Measurements from ENCODE around the gene NFATC1.

Gene NFATC1

DNA sequence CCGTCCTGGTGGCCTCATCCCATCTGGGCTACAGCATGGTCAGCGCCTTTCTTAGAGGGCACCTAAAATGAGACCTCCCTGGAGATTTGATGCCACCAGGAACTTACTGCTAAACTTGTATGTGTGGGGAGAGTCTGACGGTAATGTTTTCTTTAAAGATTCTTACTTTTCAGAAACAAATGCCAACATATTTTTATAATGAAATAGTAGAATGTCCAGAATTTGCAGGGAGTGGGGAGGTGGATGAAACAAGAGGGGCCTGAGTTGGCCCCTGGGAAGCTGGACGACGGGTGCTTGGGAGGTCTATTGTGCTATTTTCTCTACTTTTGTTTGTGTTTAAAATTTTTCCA, 165.1 kb downstream of the NFATC1 start:
- no peak for DNase-seq

DNA sequence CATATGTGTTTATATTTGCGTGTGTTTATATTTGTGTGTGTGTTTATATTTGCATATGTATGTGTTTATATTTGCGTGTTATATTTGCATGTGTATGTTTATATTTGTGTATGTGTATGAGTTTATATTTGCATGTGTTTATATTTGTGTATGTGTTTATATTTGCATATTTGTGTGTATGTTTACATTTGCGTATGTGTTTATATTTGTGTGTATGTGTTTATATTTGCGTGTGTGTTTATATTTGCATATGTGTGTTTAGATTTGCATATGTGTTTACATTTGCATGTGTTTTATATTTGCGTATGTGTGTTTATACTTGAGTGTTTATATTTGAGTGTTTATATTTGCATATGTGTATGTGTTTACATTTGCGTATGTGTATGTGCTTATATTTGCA, 168.2 kb downstream of the NFATC1 start:
- no peak for DNase-seq

DNA sequence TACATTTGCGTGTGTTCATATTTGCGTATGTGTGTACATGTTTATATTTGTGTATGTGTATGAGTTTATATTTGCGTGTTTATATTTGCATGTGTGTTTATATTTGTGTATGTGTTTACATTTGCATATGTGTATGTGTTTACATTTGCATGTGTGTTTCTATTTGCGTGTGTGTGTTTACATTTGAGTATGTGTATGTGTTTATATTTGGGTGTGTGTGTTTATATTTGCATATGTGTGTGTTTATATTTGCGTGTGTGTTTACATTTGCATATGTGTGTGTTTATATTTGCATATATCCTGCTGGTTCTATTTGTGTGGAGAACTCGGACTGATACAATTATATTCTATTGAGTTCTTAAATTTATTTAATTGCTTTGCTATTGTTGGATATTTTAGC, 168.7 kb downstream of the NFATC1 start:
- no peak for DNase-seq

GRCh38 chr18:79566771-79567431, 171.2 kb downstream of the NFATC1 start:
- DNase-seq = no peak

- DNase-seq = no peak
These were observed 171.9 kb downstream of the NFATC1 start for GRCh38 chr18:79567481-79568147.

DNA sequence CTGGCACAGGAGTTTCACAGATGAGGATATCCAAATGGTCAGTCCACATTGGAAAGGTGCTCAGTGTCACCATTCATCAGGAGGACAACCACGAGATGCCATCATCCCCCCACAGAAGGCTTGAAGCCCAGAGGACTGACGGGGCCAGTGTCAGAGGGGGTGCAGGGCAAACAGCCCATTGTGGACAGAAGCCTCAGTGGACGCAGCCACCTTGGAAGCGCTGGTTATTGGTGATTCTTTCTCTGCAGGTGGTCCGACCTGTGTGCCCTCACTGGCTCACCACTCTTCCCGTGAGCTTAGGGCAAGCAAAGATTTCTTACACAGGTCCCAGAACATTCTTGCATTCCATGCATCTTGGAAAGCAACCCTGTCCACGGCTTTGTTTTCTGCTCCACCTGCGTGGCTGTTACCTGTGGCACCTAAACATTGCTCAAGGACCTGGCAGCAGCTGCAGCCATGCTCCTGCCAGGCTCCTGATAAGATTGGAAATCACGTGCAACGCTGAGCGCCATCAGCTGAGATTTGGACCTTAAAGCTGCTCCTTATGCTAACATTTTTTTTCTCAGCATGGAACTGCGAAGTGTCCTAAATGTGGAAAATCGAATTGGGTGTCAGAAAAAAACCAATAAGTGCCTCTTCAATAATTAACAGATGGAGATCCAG, 172.9 kb downstream of the NFATC1 start:
- no peak for DNase-seq

- DNase-seq = no peak
These were observed 174.0 kb downstream of the NFATC1 start for GRCh38 chr18:79569720-79570119.

DNA sequence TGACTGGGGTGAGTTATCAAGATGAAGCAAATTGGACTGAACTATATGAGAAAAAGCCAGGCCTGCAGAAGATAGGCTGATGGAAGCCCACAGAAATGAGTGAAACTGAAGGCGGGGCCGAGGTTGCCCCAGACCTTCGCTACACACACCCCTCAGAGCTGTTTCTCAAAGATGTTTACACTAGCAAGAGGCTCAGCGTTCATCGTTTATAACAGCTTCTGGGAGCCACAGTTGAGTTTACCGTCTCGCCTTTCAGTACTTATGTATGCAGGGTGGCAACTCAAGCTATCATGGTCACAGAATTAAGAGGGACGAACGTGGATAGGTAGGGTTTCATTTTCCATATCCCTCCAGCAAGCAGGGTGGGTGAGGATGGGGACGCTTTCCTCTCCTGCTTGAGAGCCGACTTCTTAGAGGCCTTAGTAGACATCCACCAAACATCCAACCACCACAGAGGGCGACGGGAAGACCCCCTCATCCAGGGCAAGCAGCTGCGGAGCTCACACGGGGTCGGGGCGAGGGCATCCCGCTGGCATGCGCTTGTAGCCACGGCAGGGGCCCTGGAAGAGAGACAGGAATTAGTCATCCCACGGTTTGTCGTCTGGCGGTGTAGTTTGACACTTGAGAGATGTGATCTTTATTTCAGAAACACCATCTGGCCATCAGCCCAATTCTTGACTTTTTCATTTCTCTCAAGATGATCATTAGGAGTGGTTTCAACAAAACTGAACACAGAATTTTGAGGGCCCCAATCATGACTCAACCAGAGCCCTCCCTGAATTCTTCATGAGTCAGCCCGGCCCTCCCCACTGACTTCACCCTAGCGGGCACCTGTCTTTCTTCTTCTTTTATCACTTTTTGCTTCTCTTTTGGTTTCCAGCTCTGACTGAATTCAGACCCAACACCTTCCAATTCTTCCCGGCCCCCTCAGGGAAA, 174.8 kb downstream of the NFATC1 start:
- DNase-seq = no peak

DNA sequence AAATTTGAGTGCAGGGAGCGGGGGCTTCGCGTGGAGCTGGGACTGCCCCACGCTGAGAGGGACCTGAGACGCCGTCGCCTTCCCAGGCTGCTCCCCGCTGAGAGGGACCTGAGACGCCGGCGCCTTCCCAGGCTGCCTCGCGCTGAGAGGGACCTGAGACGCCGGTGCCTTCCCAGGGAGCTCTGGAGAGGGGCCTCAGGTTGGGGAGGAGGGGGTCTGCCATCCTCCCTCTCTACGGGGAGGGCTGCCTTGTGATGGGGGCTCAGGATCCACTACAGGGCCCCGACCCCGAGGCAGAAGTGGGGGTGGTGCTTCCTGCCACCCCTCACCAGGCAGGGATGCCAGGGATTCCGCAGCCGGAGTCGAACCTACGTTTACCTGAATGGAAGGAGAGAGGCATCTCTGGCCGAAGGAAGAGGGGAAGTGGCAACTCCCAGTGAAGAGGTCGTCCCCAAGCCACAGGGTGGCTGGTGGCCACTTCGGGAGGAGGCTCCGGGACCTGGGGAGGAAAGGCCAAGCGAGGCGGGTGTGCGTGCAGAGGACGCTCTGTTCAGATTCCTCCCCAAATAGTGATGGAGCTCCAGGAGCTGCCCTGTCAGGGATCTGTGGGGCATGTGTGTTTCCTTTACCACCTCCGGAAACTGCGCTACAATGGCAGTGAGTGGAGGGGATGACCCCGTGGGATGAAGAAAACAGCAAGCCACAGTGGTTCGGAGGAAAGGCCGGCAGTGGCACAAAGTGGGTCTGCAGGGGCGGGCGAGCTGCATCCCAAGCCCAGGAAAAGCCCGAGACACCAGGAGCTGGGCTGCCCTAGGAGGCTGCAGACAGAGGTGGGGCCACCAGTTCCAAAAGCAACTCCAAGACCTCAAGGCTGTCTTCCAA, 175.7 kb downstream of the NFATC1 start:
- no peak for DNase-seq

GRCh38 chr18:79572093-79572780, 176.5 kb downstream of the NFATC1 start:
- no peak for DNase-seq

DNA sequence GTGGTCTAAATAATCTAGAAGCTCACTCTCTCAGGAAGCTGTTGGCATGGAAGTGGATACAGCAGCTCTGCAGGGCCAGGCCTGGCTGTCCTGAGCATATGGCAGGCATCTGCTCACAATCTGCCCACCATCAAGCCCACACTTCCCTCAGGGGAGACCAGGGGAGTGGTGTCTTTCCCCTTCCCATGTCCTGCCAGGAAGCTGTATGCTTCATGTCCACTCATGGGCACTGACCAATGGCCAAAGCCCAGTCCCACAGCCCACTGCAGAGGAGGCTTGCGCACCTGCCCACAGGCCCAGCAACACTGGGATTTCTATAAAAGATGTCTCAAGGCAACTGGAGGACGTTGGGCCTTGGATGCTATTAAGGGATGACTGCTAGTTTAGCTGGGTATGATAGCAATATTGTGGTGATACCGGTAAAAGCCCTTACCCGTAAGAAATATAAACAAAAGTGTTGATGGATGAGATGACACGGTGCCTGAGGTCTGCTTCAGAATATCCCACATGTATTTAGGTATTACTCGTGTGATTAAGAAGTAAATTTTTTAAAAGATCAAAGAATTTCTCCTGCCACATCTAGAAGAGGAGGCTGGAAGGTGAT, 177.2 kb downstream of the NFATC1 start:
- no peak for DNase-seq

DNA sequence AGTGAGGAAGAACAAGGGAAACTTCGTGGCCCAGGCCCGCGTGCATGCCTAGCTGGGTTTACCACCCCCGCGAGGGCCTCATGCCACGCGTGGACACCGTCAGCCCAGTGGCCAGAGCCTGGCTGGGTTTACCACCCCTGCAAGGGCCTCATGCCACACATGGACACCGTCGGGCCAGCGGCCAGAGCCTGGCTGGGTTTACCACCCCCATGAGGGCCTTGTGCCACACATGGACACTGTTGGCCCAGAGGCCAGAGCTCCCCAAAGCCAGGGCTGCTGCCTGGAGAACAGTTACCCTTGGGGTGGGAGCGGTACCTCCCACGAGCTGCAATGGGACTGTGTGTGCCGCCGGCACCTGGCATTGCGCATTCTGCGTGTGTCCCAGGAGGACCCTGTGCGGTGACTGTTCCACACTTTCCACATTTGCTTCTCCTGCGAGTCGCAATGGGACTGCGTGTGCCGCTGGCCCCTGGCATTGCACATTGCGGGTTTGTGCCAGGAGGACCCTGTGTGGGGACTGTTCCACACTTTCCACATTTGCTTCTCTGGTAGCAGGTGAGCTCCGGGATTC, 178.3 kb downstream of the NFATC1 start:
- no peak for DNase-seq

DNA sequence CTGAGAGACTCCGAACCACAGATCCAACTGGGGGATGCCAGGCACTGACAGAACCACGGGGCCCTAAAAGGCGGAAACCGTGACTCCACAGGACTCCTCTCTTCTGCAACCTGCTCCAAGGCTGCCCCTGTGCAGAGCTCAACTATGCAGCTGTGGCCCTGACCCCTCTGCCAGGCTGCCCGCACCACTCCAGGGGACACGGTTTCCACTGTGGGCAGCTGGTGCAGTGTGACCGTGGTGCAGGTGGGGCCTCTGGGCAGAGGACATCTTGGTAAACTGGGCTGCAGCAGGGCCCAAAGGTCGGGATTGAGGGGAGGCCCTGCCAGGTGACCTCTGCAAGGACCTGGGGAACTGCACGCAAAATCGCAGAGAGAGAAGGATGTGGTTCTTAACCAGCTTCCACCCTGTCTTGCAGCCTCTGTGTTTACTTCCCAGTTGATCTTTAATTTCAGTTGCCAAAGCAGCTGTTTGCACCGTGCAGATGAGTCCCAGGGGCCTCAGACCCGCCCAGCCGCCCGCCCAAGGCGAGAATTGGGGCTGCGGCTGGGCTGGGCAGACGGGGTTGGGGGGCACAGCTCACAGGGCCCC, 179.3 kb downstream of the NFATC1 start:
- DNase-seq = no peak

DNA sequence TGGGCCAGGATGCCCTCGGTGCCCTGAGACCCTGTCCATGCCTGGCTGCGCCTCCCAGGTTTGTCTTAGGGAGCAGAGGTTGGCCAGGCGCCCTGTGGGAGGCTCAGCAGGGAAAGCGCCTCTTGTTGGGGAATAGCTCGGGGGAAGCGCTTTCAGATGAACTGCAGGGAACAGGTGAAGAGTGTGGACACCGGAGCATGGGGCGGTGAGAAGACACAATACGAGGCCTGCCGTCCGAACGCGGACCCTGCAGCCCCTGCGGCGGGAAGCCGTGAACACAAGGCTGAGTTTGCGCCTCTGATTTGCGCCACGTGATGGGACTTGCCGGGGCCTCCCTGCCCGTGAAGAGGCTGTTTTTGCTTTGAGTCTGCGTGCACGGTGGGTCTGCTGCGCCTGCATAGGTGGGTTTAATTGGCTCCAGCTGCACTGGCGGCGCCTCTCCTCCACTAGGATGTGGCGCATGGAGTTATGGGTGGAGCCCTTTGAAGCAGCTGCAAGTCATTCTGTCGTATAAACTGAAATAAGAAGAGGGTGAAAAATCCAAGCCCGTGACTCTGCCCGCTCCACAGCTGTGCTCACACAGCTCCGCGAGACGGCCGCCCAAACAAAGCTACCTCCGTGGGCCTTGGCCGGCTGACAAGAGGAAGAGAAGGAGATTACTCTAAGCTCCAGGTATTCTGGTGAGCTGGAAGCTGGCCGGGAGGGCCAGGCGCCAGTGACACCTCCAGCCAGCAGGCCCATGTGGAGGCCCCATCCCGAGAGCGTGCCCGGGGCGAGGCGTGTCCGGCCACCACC, 180.4 kb downstream of the NFATC1 start:
- peak; percentile 63 for DNase-seq

DNA sequence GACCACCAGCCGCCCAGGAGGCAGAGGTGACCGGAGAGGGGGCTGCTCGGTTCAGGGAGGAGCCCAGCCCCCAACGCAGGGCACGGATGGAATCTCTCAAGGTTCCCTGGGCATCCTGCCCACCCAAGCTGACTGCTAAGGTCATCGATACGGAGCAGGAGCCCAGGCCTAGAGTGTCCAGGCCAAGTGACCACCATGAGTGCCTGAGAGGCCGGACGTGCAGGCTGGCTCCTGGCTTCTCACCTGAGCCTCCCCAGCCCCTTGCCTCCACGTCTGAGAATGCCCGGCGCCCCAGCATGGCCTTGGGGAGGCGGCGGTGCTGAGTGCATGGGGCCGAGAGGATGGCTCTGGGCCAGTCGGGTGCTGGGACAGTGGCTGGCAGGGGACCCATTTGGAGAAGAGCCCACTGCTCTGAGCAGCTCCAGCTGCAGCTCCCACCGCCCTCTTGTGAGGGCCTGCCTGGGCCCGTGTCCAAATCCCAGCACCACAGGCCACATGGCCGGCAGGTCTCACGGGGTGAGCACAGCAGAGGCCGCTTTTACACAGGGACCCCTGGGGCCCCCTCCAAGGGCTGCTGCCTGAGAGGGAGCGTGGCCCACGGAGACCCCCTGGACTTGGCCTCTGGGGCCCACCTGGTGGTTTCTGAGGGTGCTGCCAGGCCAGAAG, 181.1 kb downstream of the NFATC1 start:
- DNase-seq = no peak

DNA sequence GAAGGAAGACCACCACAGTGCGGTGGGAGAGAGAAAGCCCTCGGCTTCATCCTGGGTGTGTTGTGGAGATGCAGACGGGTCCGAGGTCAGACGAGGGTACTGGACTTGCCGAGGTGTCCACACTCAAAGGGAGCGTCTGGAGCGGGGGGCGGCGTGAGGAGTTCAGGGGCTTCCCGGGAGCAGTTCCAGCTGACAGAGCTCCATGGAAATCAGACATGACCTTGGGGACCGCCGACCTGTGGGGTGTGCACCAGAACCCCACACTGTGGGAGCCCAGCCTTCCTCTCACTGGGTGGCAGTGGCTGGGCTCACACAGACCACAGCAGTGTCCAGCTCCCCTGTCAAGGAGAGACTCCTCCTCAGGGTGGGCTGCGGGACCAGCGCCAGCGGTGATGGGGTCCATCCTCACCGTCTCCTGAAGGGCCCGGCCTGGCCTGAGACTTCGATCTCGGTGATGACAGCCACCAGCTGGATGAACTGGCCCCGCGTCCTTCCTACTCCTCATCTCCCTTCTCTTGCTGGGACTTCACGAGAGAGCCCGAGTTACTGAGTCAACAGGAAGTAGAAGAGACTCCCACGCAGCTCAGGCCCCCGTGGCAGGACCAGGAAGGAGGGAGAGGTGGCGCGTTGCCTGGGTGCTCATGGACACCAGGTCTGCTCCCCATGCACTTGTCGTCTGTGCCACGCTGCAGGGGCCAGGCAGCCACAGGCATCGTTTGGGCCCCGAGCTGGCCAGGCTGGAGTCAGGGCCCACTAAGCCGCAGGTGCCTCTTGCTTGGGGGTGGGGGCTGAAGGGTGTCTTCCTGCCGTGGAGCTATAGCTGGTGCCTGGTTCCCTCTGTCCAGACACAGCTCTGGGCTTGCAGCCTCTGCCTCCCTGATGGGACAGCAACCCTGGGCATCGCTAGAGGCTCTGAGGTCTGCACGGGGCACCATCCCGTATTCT, 182.0 kb downstream of the NFATC1 start:
- DNase-seq = no peak

- no peak for DNase-seq
These were observed 182.9 kb downstream of the NFATC1 start for GRCh38 chr18:79578396-79579260.
